A549 (cell line): ENCODE measurements around the gene PKP1. TPM values are rescaled to one million over a fixed set of nuclear protein-coding genes. Genes with fewer than 3 reads are reported as not detected.

Experiments used
- ATAC-seq, 2 experiments: fragments of 200-7000 bp in 1 of 2; fragments of >200 bp in 1 of 2; cut with Nextera tagmentation in 1 of 2; cut with Tn5 transposase in 1 of 2; 3 replicates each; pipeline versions ENCODE4 v1.8.0 to v1.9.1; 2018 to 2020; ENCODE audit warnings: mild to moderate bottlenecking in 1 of 2, moderate library complexity in 1 of 2
- CTCF ChIA-PET: fragments of 300-600 bp; sonication (Branson Sonifier 250); formaldehyde crosslinking; extraction: SDS; loops from one replicate; lab custom pipeline; 2021; ENCODE audit warnings: antibody characterized with exemption, inconsistent platforms; lab: Yijun Ruan, JAX
- POLR2A ChIA-PET: fragments of 350-600 bp; formaldehyde crosslinking; extraction: SDS; loops from one replicate; lab custom pipeline; 2021; ENCODE audit warnings: antibody characterized with exemption, inconsistent platforms; lab: Yijun Ruan, JAX
- DNase-seq, 2 experiments: peaks; one replicate each; pipeline versions ENCODE4 v3.0.0 to v3.0.0-alpha.2; 2011 to 2016; ENCODE audit warnings: low read depth in 1 of 2, low spot score in 1 of 2
- FAIRE-seq: peaks from 2 replicates; lab custom pipeline; 2011; peaks lifted over from hg19 to GRCh38; lab: Jason Lieb, UNC
- H3K27ac ChIP-seq, 2 experiments: fragments of >200 bp; sonication (Bioruptor Twin); formaldehyde crosslinking; 3 replicates each; pipeline ENCODE4 v1.5.1; 2016 to 2017
- H3K4me1 ChIP-seq: fragments of >200 bp; sonication (Bioruptor Twin); formaldehyde crosslinking; 3 replicates; pipeline ENCODE4 v1.6.1; 2016
- H3K4me2 ChIP-seq: fragments of >200 bp; sonication (Bioruptor Twin); formaldehyde crosslinking; 3 replicates; pipeline ENCODE4 v1.6.1; 2016
- H3K4me3 ChIP-seq: fragments of >200 bp; sonication (Bioruptor Twin); formaldehyde crosslinking; 3 replicates; pipeline ENCODE4 v1.5.1; 2016
- H3K9me3 ChIP-seq: fragments of >200 bp; sonication (Bioruptor Twin); formaldehyde crosslinking; 3 replicates; pipeline ENCODE4 v1.6.1; 2016
- CBX2 ChIP-seq: fragments of 200-600 bp; sonication (generic); IDR thresholded peaks from 2 replicates; pipeline ENCODE4 v1.6.1; 2016; ENCODE audit warnings: low read depth, mild to moderate bottlenecking, borderline replicate concordance
- CBX8 ChIP-seq: fragments of 200-600 bp; sonication (generic); IDR thresholded peaks from 2 replicates; pipeline ENCODE4 v1.6.1; 2016
- CEBPB ChIP-seq, 2 experiments: fragments of >200 bp in 1 of 2; sonication (Bioruptor Twin) in 1 of 2; formaldehyde crosslinking in 1 of 2; IDR thresholded peaks; 2 replicates each; pipeline ENCODE4 v1.6.1; 2012 to 2016
- CHD2 ChIP-seq: fragments of 150-350 bp; IDR thresholded peaks from 2 replicates; pipeline ENCODE4 v1.6.1; 2014; ENCODE audit warnings: low read length; ENCODE audit not compliant: partially characterized antibody
- CHD4 ChIP-seq: fragments of 200-600 bp; sonication (generic); IDR thresholded peaks from 2 replicates; pipeline ENCODE4 v1.6.1; 2016; ENCODE audit warnings: antibody characterized with exemption, mild to moderate bottlenecking, borderline replicate concordance
- EHF ChIP-seq: fragments of 250-450 bp; sonication (Bioruptor Pico); IDR thresholded peaks from 2 replicates; pipeline ENCODE4 v1.5.0; 2020; ENCODE audit warnings: mild to moderate bottlenecking
- FOSB ChIP-seq: fragments of 250-450 bp; sonication (Bioruptor Pico); IDR thresholded peaks from 2 replicates; pipeline ENCODE4 v1.5.0; 2020; ENCODE audit warnings: mild to moderate bottlenecking, moderate library complexity
- FOSL2 ChIP-seq, 2 experiments: fragments of 450-650 bp in 1 of 2; fragments of >200 bp in 1 of 2; sonication (Bioruptor Twin) in 1 of 2; formaldehyde crosslinking; IDR thresholded peaks; 2 replicates each; pipeline versions ENCODE4 v1.5.0 to v1.6.1; 2016 to 2020; ENCODE audit warnings: mild to moderate bottlenecking in 1 of 2, moderate library complexity in 1 of 2
- FOXS1 ChIP-seq: fragments of 250-450 bp; sonication (Bioruptor Pico); IDR thresholded peaks from 2 replicates; pipeline ENCODE4 v1.5.0; 2020; ENCODE audit warnings: mild to moderate bottlenecking, moderate library complexity
- GATA3 ChIP-seq: IDR thresholded peaks from 2 replicates; pipeline ENCODE4 v1.6.1; 2012; ENCODE audit warnings: borderline replicate concordance
- HEYL ChIP-seq: fragments of 250-450 bp; sonication (Bioruptor Pico); IDR thresholded peaks from 2 replicates; pipeline ENCODE4 v1.8.0; 2021; ENCODE audit warnings: mild to moderate bottlenecking, moderate library complexity
- HOXA7 ChIP-seq: fragments of 250-450 bp; sonication (Bioruptor Pico); IDR thresholded peaks from 2 replicates; pipeline ENCODE4 v1.5.0; 2020; ENCODE audit warnings: mild to moderate bottlenecking, moderate library complexity
- HOXB13 ChIP-seq: fragments of 250-450 bp; sonication (Bioruptor Pico); IDR thresholded peaks from 2 replicates; pipeline ENCODE4 v1.5.0; 2020; ENCODE audit warnings: low read depth, mild to moderate bottlenecking, moderate library complexity
- HOXB5 ChIP-seq: fragments of 250-450 bp; sonication (Bioruptor Pico); IDR thresholded peaks from 2 replicates; pipeline ENCODE4 v1.5.0; 2020; ENCODE audit warnings: mild to moderate bottlenecking, moderate library complexity
- JUNB ChIP-seq: fragments of >200 bp; sonication (Bioruptor Twin); formaldehyde crosslinking; IDR thresholded peaks from 2 replicates; pipeline ENCODE4 v1.6.1; 2016
- KDM5A ChIP-seq: fragments of 200-600 bp; sonication (generic); IDR thresholded peaks from 2 replicates; pipeline ENCODE4 v1.6.1; 2016; ENCODE audit warnings: antibody characterized with exemption, mild to moderate bottlenecking
- MAZ ChIP-seq: fragments of 150-350 bp; IDR thresholded peaks from 2 replicates; pipeline ENCODE4 v1.6.1; 2014; ENCODE audit warnings: antibody characterized with exemption, low read depth, low read length, borderline replicate concordance
- MYC ChIP-seq: IDR thresholded peaks from 2 replicates; pipeline ENCODE4 v1.6.1; 2012; ENCODE audit warnings: mild to moderate bottlenecking, inconsistent platforms, low read length, improper control_type of control experiment, borderline replicate concordance
- NFE2L2 ChIP-seq: fragments of 150-350 bp; conservative IDR thresholded peaks from 2 replicates; pipeline ENCODE4 v1.6.1; 2014; ENCODE audit warnings: low read length
- NPAS2 ChIP-seq: fragments of 250-450 bp; sonication (Bioruptor Pico); IDR thresholded peaks from 2 replicates; pipeline ENCODE4 v1.8.0; 2022; ENCODE audit warnings: mild to moderate bottlenecking, moderate library complexity, borderline replicate concordance
- POLR2A ChIP-seq: IDR thresholded peaks from 2 replicates; pipeline ENCODE4 v1.6.1; 2012; ENCODE audit warnings: mild to moderate bottlenecking, low read length
- POLR2AphosphoS2 ChIP-seq: conservative IDR thresholded peaks from 2 replicates; pipeline ENCODE4 v1.6.1; 2012; ENCODE audit warnings: low read length, improper control_type of control experiment, inconsistent platforms
- RARB ChIP-seq: fragments of 250-450 bp; sonication (Bioruptor Pico); IDR thresholded peaks from 2 replicates; pipeline ENCODE4 v1.8.0; 2021; ENCODE audit warnings: mild to moderate bottlenecking, moderate library complexity
- RCOR1 ChIP-seq: fragments of 150-350 bp; IDR thresholded peaks from 2 replicates; pipeline ENCODE4 v1.6.1; 2014; ENCODE audit warnings: antibody characterized with exemption, low read length, low read depth
- RNF2 ChIP-seq: fragments of 200-600 bp; sonication (generic); IDR thresholded peaks from 2 replicates; pipeline ENCODE4 v1.6.1; 2016; ENCODE audit warnings: low read depth, mild to moderate bottlenecking, antibody characterized with exemption, moderate library complexity, borderline replicate concordance
- SMC3 ChIP-seq: fragments of >200 bp; sonication (Bioruptor Twin); formaldehyde crosslinking; IDR thresholded peaks from 3 replicates; pipeline ENCODE4 v1.6.1; 2018; ENCODE audit warnings: inconsistent platforms
- TFCP2L1 ChIP-seq: fragments of 250-450 bp; sonication (Bioruptor Pico); IDR thresholded peaks from 2 replicates; pipeline ENCODE4 v1.5.0; 2021; ENCODE audit warnings: mild to moderate bottlenecking
- TP53 ChIP-seq: fragments of 250-450 bp; sonication (Bioruptor Pico); IDR thresholded peaks from 2 replicates; pipeline ENCODE4 v1.5.0; 2021; ENCODE audit warnings: mild to moderate bottlenecking, moderate library complexity
- ZC3H11A ChIP-seq: fragments of 450-650 bp; IDR thresholded peaks from 2 replicates; pipeline ENCODE4 v1.6.1; 2014; ENCODE audit warnings: antibody characterized with exemption, mild to moderate bottlenecking
- ZNF302 ChIP-seq: fragments of 250-450 bp; sonication (Bioruptor Pico); IDR thresholded peaks from 2 replicates; pipeline ENCODE4 v1.9.0; 2021; ENCODE audit warnings: inconsistent platforms, mild to moderate bottlenecking, moderate library complexity
- ZSCAN20 ChIP-seq: fragments of 250-450 bp; sonication (Bioruptor Pico); IDR thresholded peaks from 2 replicates; pipeline ENCODE4 v1.8.0; 2022; ENCODE audit warnings: mild to moderate bottlenecking, moderate library complexity
- WGBS: methylation state at CpG from one replicate; pipeline ENCODE4 v1.1.6; 2017; ENCODE audit errors: missing lambda C conversion rate; 5-methylcytosine and 5-hydroxymethylcytosine counted together
- polyA plus RNA-seq, 4 experiments: library from polyadenylated mRNA; depleted of rRNA in 3 of 4; stranded (reverse); fragments of >200 nt; fragmentation: RNase III in 1 of 4; extraction: RNeasy Plus Mini Kit Qiagen cat#74134 plus additional on column Dnase treatment in 1 of 4; gene quantifications; 2 replicates in 3 of 4; 3 replicates in 1 of 4; pipeline ENCODE4 v1.2.3, GENCODE V29; 2011 to 2017
- TF ChIP-seq, protein P1 (sequence below): fragments of >200 bp; sonication (Bioruptor Twin); formaldehyde crosslinking; IDR thresholded peaks from 2 replicates; pipeline ENCODE4 v1.6.1; 2016
- TF ChIP-seq, protein P2 (sequence below): fragments of 250-450 bp; sonication (Bioruptor Pico); IDR thresholded peaks from 2 replicates; pipeline ENCODE4 v1.5.0; 2021; ENCODE audit warnings: mild to moderate bottlenecking, moderate library complexity, borderline replicate concordance
- TF ChIP-seq, protein P3 (sequence below): IDR thresholded peaks from 2 replicates; pipeline ENCODE4 v1.6.1; 2012
- TF ChIP-seq, protein P4 (sequence below): fragments of 450-650 bp; IDR thresholded peaks from 2 replicates; pipeline ENCODE4 v1.6.1; 2014; ENCODE audit warnings: antibody characterized with exemption

Gene PKP1
- polyA plus RNA-seq, 2 of the 4 experiments (the other 2 are of a cell fraction): not detected

DNA sequence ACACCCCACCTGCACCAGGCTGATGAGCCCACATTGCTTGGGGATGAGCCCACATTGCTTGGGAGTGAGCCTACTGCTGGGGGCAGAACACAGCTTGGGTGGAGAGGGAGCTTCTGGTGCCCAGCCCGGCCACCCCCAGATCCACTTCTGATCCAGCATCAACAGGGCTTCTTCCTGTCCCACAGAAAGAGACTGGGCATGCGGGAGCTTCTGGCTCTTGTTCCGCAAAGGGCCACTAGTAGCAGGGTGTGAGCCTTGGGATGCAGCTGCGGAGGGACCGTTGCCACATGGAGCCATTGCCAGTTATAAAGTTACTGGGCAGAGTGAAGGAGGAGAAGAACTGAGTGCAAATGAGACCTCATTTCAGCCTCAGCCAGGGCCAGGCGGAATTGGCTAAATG lies 36.3 kb downstream of the PKP1 start:
- POLR2A ChIA-PET: no interaction called here
- DNase-seq: no peak
- no peak for FAIRE-seq
- no peak overlapping the region for H3K4me2 ChIP-seq
- no peaks in the 10 kb centered on the region for H3K9me3 ChIP-seq
- 80% methylated on average over 5 of the region's 6 CpGs for WGBS
- no peak for ATAC-seq
- no peaks in the 10 kb centered on the region for H3K4me1 ChIP-seq
- no peak overlapping the region for H3K4me3 ChIP-seq
- TF ChIP-seq HEYL (CRISPR knock-in tag) (no peak), SMC3 (no peak), KDM5A (no peak), RCOR1 (no peak), TFCP2L1 (CRISPR knock-in tag) (no peak), JUNB (no peak), FOSL2 (IDR thresholded peaks at IDR 0.05) (no peak), FOSL2 (CRISPR knock-in tag; IDR thresholded peaks at IDR 0.05) (no peak), HOXA7 (CRISPR knock-in tag) (no peak), NFE2L2 (no peak), MAZ (no peak), CHD2 (no peak), POLR2A (no peak), NPAS2 (CRISPR knock-in tag) (no peak), CEBPB (IDR thresholded peaks at IDR 0.05) (no peak), HOXB5 (CRISPR knock-in tag) (no peak), ZC3H11A (no peak), RNF2 (no peak)
- TF ChIP-seq, protein P1, sequence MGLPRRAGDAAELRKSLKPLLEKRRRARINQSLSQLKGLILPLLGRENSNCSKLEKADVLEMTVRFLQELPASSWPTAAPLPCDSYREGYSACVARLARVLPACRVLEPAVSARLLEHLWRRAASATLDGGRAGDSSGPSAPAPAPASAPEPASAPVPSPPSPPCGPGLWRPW: no peak
- CTCF ChIA-PET: interaction anchor here (1.2 to 2.0 kb wide), 3 partner anchors 16 to 65 kb away, joined by 3 to 8 read pairs (median 4); no protein-coding TSS in a partner anchor
- no peak overlapping the region for H3K27ac ChIP-seq

DNA sequence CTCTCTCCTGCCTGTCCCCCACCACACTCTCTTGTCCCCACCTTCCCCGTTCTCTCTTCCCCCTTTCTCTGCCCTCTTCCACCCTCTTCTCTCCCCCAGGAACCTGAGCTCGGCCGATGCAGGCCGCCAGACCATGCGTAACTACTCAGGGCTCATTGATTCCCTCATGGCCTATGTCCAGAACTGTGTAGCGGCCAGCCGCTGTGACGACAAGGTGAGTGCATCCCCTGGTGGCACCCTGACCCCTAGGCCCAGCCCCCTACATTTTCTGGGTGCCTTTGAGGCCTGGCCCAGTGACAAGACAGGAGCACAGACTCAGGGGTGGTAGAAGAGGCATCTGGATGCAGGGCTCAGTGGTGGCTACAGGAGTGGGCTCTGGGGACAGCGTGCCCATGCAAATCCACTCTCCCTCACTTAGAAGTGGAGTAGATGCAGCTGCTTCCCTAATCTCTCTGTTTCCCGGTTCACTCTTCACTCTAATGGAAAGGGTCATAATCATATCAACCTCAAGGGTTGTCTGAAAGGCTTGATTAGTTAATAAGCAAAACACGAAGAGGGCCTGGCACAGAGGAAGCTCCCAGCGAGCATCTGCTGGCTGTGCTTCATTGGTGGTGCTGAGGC lies 37.0 kb downstream of the PKP1 start:
- ATAC-seq (no peak), FAIRE-seq (no peak), DNase-seq (no peak)
- POLR2A ChIA-PET: no interaction called here
- Histone ChIP-seq H3K4me2 (no peak overlapping the region), H3K4me3 (no peak overlapping the region), H3K27ac (no peak overlapping the region), H3K4me1 (no peaks in the 10 kb centered on the region), H3K9me3 (no peaks in the 10 kb centered on the region)
- 80% methylated on average over 11 of the region's 12 CpGs for WGBS
- CTCF ChIA-PET: interaction anchor here (0.6 to 2.0 kb wide), 4 partner anchors 17 to 211 kb away, joined by 3 to 8 read pairs (median 4); no protein-coding TSS in a partner anchor
- TF ChIP-seq CBX8: no peak
- no peak for TF ChIP-seq ZSCAN20 (CRISPR knock-in tag)
- TF ChIP-seq CHD4: no peak
- no peak for TF ChIP-seq FOSB (CRISPR knock-in tag)
- TF ChIP-seq POLR2AphosphoS2: no peak
- TF ChIP-seq TP53 (CRISPR knock-in tag): no peak
- no peak for TF ChIP-seq EHF (CRISPR knock-in tag)
- TF ChIP-seq CBX2: no peak
- TF ChIP-seq, protein P1: no peak
- TF ChIP-seq, protein P2, sequence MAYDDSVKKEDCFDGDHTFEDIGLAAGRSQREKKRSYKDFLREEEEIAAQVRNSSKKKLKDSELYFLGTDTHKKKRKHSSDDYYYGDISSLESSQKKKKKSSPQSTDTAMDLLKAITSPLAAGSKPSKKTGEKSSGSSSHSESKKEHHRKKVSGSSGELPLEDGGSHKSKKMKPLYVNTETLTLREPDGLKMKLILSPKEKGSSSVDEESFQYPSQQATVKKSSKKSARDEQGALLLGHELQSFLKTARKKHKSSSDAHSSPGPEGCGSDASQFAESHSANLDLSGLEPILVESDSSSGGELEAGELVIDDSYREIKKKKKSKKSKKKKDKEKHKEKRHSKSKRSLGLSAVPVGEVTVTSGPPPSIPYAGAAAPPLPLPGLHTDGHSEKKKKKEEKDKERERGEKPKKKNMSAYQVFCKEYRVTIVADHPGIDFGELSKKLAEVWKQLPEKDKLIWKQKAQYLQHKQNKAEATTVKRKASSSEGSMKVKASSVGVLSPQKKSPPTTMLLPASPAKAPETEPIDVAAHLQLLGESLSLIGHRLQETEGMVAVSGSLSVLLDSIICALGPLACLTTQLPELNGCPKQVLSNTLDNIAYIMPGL (CRISPR knock-in tag): no peak
- no peak for TF ChIP-seq FOXS1 (CRISPR knock-in tag)
- no peak for TF ChIP-seq ZNF302 (CRISPR knock-in tag)
- TF ChIP-seq HOXB13 (CRISPR knock-in tag): no peak
- TF ChIP-seq GATA3: no peak
- TF ChIP-seq MAZ: no peak
- TF ChIP-seq MYC: no peak
- no peak for TF ChIP-seq ZC3H11A
- TF ChIP-seq, protein P3, sequence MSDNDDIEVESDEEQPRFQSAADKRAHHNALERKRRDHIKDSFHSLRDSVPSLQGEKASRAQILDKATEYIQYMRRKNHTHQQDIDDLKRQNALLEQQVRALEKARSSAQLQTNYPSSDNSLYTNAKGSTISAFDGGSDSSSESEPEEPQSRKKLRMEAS: no peak
- TF ChIP-seq, protein P4, sequence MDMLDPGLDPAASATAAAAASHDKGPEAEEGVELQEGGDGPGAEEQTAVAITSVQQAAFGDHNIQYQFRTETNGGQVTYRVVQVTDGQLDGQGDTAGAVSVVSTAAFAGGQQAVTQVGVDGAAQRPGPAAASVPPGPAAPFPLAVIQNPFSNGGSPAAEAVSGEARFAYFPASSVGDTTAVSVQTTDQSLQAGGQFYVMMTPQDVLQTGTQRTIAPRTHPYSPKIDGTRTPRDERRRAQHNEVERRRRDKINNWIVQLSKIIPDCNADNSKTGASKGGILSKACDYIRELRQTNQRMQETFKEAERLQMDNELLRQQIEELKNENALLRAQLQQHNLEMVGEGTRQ: no peak
- TF ChIP-seq RARB (CRISPR knock-in tag): no peak
